Bronchial epithelial cell (primary cell): ENCODE measurements around the gene GAL. TPM values are rescaled to one million over a fixed set of nuclear protein-coding genes. Genes with fewer than 3 reads are reported as not detected.

Experiments
- DNase-seq: peaks from one replicate; pipeline ENCODE4 v3.0.0-alpha.2; 2010; ENCODE audit warnings: low read depth
- FAIRE-seq: peaks from 2 replicates; lab custom pipeline; 2011; peaks lifted over from hg19 to GRCh38; lab: Jason Lieb, UNC
- H3K27me3 ChIP-seq: 2 replicates; pipeline ENCODE4 v1.5.1; 2011; ENCODE audit warnings: low read length; ENCODE audit not compliant: control insufficient read depth, insufficient read depth
- H3K36me3 ChIP-seq: 2 replicates; pipeline ENCODE4 v1.5.1; 2011; ENCODE audit warnings: low read length; ENCODE audit not compliant: control insufficient read depth, insufficient read depth
- H3K4me3 ChIP-seq: 2 replicates; pipeline ENCODE4 v1.5.1; 2011; ENCODE audit warnings: mild to moderate bottlenecking, low read depth, low read length, control low read depth
- CTCF ChIP-seq: IDR thresholded peaks from 2 replicates; pipeline ENCODE4 v1.5.1; 2011; ENCODE audit warnings: mild to moderate bottlenecking, moderate library complexity, low read length, control low read depth, inconsistent platforms; ENCODE audit not compliant: insufficient read depth, severe bottlenecking
- total RNA-seq: library from RNA; depleted of rRNA; stranded (reverse); fragments of >200 nt; gene quantifications from 2 replicates; pipeline ENCODE4 v1.2.1, GENCODE V29; 2014

Gene GAL
- total RNA-seq, 1 donor from 2014 or later, result 0.53 TPM

GRCh38 chr11:68652683-68653156, 31.6 kb upstream of the GAL start:
- FAIRE-seq, result no peak
- Histone ChIP-seq H3K4me3 (no peak overlapping the region), H3K27me3 (peaks cover 2% of the 10 kb centered on the region), H3K36me3 (no peaks in the 10 kb centered on the region)
- no peak for TF ChIP-seq CTCF
- no peak for DNase-seq

GRCh38 chr11:68653486-68654430, 30.6 kb upstream of the GAL start:
- FAIRE-seq, result no peak

GRCh38 chr11:68654978-68655377, 29.4 kb upstream of the GAL start:
- Histone ChIP-seq H3K27me3 (peaks cover 2% of the 10 kb centered on the region), H3K36me3 (no peaks in the 10 kb centered on the region), H3K4me3 (no peak overlapping the region)
- DNase-seq (no peak), FAIRE-seq (no peak)
- no peak for TF ChIP-seq CTCF

More at GRCh38 chr11:68653486-68654430, 30.6 kb upstream of the GAL start:
- DNase-seq, result no peak
- H3K4me3 ChIP-seq, result no peak overlapping the region
- no peak for TF ChIP-seq CTCF
- H3K27me3 ChIP-seq, result peaks cover 2% of the 10 kb centered on the region
- no peaks in the 10 kb centered on the region for H3K36me3 ChIP-seq

DNA sequence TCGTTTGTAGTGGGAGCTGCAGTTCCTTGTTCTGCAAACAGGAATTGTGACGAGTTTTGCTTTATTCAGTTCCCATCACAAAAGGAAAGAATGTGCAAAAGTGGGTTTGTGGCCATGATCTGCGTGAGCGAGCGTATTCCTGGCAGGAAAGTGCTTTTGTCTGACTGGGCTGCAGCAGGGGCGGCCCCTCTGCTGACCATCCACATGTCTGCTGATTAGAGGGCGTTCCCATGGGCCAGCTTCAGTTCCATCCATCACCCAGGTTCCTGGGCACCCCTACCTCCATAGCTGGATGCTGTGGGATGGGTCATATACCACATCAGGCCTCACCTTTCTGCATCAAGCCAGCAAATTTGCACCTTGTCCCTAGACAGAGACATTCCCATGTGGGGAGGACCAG, 28.9 kb upstream of the GAL start:
- Histone ChIP-seq H3K4me3 (no peak overlapping the region), H3K36me3 (no peaks in the 10 kb centered on the region), H3K27me3 (peaks cover 2% of the 10 kb centered on the region)
- no peak for TF ChIP-seq CTCF
- no peak for DNase-seq
- no peak for FAIRE-seq

DNA sequence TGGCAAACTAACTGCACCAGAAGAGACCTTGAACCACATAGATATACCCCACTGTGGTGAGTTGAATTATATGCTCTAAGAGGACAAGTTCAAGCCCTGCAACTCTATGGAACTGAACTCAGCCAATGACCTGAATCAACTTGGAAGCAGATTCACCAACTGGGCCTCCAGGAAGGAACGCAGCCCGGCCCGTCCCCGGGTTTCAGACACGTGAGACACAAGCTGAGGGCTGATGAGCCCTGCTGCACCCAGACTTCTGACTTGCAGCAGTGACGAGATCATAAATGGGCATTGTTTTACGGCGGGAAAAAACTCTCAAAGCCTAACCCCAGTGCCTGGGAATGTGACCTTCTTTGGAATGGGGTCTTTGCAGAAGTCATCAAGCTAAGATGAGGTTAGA, 28.5 kb upstream of the GAL start:
- no peak for FAIRE-seq
- peaks cover 2% of the 10 kb centered on the region for H3K27me3 ChIP-seq
- no peak overlapping the region for H3K4me3 ChIP-seq
- no peaks in the 10 kb centered on the region for H3K36me3 ChIP-seq
- no peak for DNase-seq
- TF ChIP-seq CTCF, result no peak
